GM12878 (cell line): ENCODE data around the gene SLC9C1. TPM values are rescaled to one million over a fixed set of nuclear protein-coding genes. Genes with fewer than 3 reads are reported as not detected.
A peak's percentile ranks its signal among the peaks of the same experiment; 100 is the strongest.

ENCODE experiments used
- BMI1 ChIP-seq: fragments of 450-650 bp; IDR thresholded peaks from 2 replicates; pipeline ENCODE4 v1.6.1; 2016; ENCODE audit warnings: mild to moderate bottlenecking, moderate library complexity, borderline replicate concordance
- BRCA1 ChIP-seq: IDR thresholded peaks from 2 replicates; pipeline ENCODE4 v1.6.1; 2011; ENCODE audit warnings: low read depth, low read length, improper control_type of control experiment
- CHD1 ChIP-seq: IDR thresholded peaks from 2 replicates; pipeline ENCODE4 v1.6.1; 2012; ENCODE audit warnings: low read depth, low read length, improper control_type of control experiment
- CHD4 ChIP-seq: fragments of 200-600 bp; sonication (generic); IDR thresholded peaks from 2 replicates; pipeline ENCODE4 v1.6.1; 2016; ENCODE audit warnings: mild to moderate bottlenecking
- EED ChIP-seq: sonication (generic); IDR thresholded peaks from 2 replicates; pipeline ENCODE4 v1.6.1; 2016; ENCODE audit warnings: antibody characterized with exemption, low read depth
- EZH2 ChIP-seq: IDR thresholded peaks from 2 replicates; pipeline ENCODE4 v1.6.1; 2012; ENCODE audit warnings: low read depth, mild to moderate bottlenecking, control low read depth, inconsistent platforms, low read length, borderline replicate concordance; ENCODE audit not compliant: control insufficient read depth
- FOS ChIP-seq: IDR thresholded peaks from 3 replicates; pipeline ENCODE4 v1.6.1; 2011; ENCODE audit warnings: borderline replicate concordance; ENCODE audit not compliant: insufficient read length; ENCODE audit errors: extremely low read depth
- FOXM1 ChIP-seq: IDR thresholded peaks from 2 replicates; pipeline ENCODE4 v1.6.1; 2012; ENCODE audit warnings: low read depth, mild to moderate bottlenecking, inconsistent platforms, low read length, moderate library complexity
- IKZF1 ChIP-seq: fragments of 450-650 bp; conservative IDR thresholded peaks from 2 replicates; pipeline ENCODE4 v1.6.1; 2017; ENCODE audit warnings: antibody characterized with exemption, mild to moderate bottlenecking
- IRF4 ChIP-seq: IDR thresholded peaks from 2 replicates; pipeline ENCODE4 v1.6.1; 2011; ENCODE audit warnings: low read depth, low read length
- JUNB ChIP-seq: IDR thresholded peaks from 2 replicates; pipeline ENCODE4 v1.6.1; 2016; ENCODE audit warnings: antibody characterized with exemption, mild to moderate bottlenecking
- KLF5 ChIP-seq: fragments of 450-650 bp; IDR thresholded peaks from 2 replicates; pipeline ENCODE4 v1.6.1; 2014; ENCODE audit warnings: mild to moderate bottlenecking; ENCODE audit not compliant: partially characterized antibody
- NFXL1 ChIP-seq: fragments of 450-650 bp; IDR thresholded peaks from 2 replicates; pipeline ENCODE4 v1.6.1; 2017; ENCODE audit warnings: antibody characterized with exemption, mild to moderate bottlenecking, borderline replicate concordance
- PBX3 ChIP-seq: IDR thresholded peaks from 2 replicates; pipeline ENCODE4 v1.6.1; 2011; ENCODE audit warnings: mild to moderate bottlenecking, low read depth, low read length, moderate library complexity; ENCODE audit not compliant: insufficient replicate concordance
- PML ChIP-seq: IDR thresholded peaks from 2 replicates; pipeline ENCODE4 v1.6.1; 2012; ENCODE audit warnings: low read length, inconsistent platforms
- RAD51 ChIP-seq: fragments of 450-650 bp; IDR thresholded peaks from 2 replicates; pipeline ENCODE4 v1.6.1; 2016; ENCODE audit warnings: moderate library complexity, mild to moderate bottlenecking, inconsistent platforms
- RELB ChIP-seq: fragments of 450-650 bp; IDR thresholded peaks from 2 replicates; pipeline ENCODE4 v1.6.1; 2017; ENCODE audit warnings: low read depth, mild to moderate bottlenecking, moderate library complexity
- RUNX3 ChIP-seq: IDR thresholded peaks from 2 replicates; pipeline ENCODE4 v1.6.1; 2012; ENCODE audit warnings: low read length, inconsistent platforms
- SKIL ChIP-seq: fragments of 450-650 bp; IDR thresholded peaks from 2 replicates; pipeline ENCODE4 v1.6.1; 2017; ENCODE audit warnings: mild to moderate bottlenecking, low read depth, inconsistent platforms; ENCODE audit not compliant: poor library complexity, severe bottlenecking
- SMAD1 ChIP-seq: fragments of 450-650 bp; IDR thresholded peaks from 2 replicates; pipeline ENCODE4 v1.6.1; 2018; ENCODE audit warnings: mild to moderate bottlenecking, low read depth; ENCODE audit not compliant: partially characterized antibody
- SP1 ChIP-seq: IDR thresholded peaks from one replicate; pipeline ENCODE4 v1.6.1; 2011; ENCODE audit warnings: low read depth, low read length
- ZNF217 ChIP-seq: fragments of 450-650 bp; IDR thresholded peaks from 2 replicates; pipeline ENCODE4 v1.6.1; 2017; ENCODE audit warnings: antibody characterized with exemption, mild to moderate bottlenecking
- ZNF687 ChIP-seq: fragments of 450-650 bp; IDR thresholded peaks from 2 replicates; pipeline ENCODE4 v1.6.1; 2017; ENCODE audit warnings: mild to moderate bottlenecking, moderate library complexity
- polyA plus RNA-seq, 11 experiments: library from polyadenylated mRNA; depleted of rRNA in 4 of 11; unstranded in 6 of 11; stranded (reverse) in 5 of 11; fragments of >200 nt; fragmentation: Nextera tagmentation in 4 of 11; fragmentation: Illumina TruSeq in 1 of 11; extraction: Ambion mirVana in 4 of 11; extraction: Trizol in 1 of 11; gene quantifications; 1 replicate in 1 of 11; 2 replicates in 10 of 11; pipeline versions ENCODE4 v1.2.1 to v1.2.3, GENCODE V29; 2011 to 2016; ENCODE audit warnings: inconsistent platforms in 2 of 11, missing spikeins in 2 of 11, low read depth in 1 of 11
- total RNA-seq, 4 experiments: library from RNA; depleted of rRNA in 3 of 4; stranded (reverse); fragments of >200 nt in 3 of 4; fragmentation: Illumina TruSeq in 1 of 4; extraction: Trizol in 1 of 4; gene quantifications; 2 replicates each; pipeline versions ENCODE4 v1.2.1 to v1.2.3, GENCODE V29; 2013 to 2021

Gene SLC9C1
- total and polyA plus RNA-seq, 10 of the 15 experiments (the other 5 are each of a cell fraction or from before 2014, with no cell fraction given): not detected

- TF ChIP-seq EZH2 (no peak), PML (no peak), FOS (no peak), SP1 (no peak), PBX3 (no peak), BRCA1 (no peak), NFXL1 (no peak), RELB (no peak), ZNF687 (no peak; the same call in 1 of the 2 replicates), SMAD1 (no peak), BMI1 (no peak), EED (no peak), CHD4 (no peak), JUNB (no peak; the same call in 1 of the 2 replicates), ZNF217 (0 out of 2 replicates have a peak, but pooled peaks have one; percentile 11), RAD51 (no peak), CHD1 (no peak), KLF5 (no peak), FOXM1 (no peak; the same call in 1 of the 2 replicates), RUNX3 (peak; percentile 17; the same call in 1 of the 2 replicates), IKZF1 (no peak), SKIL (peak; percentile 3), IRF4 (peak; percentile 6; the same call in 1 of the 2 replicates)
These were observed 178.1 kb downstream of the SLC9C1 start (continued) for GRCh38 chr3:112115806-112116383.
